Stromal cell of bone marrow (primary cell): ENCODE measurements around the gene METTL26.

Experiments used
- DNase-seq: peaks from one replicate; pipeline ENCODE4 v3.0.0-alpha.2; 2012; ENCODE audit warnings: low read depth

Gene METTL26

DNA sequence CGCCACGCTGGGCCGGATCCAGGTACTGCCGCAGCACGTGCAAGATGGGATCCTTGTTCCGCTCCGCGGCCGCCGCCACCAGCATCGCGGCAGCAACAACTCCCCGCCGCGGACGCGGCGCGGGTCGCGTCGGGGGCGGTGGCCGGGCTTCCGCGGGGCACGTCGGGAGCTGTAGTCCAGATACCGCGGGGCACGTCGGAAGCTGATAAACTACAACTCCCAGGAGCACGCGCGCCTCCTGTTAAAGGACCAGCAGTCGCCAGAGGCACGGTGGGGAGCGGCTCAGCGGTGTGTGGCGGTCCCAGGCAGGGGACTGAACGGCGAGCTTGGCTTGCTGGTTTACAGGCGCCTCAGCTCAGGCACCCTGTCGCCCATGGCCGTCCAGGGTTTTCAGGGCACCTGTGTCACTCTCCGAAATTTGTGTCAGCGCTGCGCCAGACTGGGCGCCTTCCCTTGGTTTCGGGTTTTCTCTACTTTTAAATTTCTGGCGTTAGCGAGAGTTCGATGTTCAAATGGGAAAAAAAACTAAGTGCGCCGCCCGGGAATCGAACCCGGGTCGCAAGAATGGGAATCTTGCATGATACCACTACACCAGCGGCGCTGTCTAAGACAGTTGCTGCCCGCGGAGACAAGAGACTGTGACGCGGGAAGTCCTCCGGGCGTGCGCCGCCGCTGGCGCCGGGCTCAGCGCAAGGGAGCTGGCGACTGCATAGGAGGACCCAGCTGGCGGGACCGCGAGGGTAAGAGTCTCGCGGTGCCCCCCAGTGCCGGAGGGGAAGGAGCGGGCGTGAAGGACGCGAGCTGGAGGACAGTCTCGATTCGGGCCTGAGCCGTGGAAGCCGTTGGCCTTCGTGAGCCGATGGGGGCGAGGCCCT is at the start of gene METTL26:
TSS of gene METTL26 (minus strand) at position 100 of the 875 bp plus-strand sequence. CDS start at position 85, 15 bp downstream.
- DNase-seq: peak; percentile 90

DNA sequence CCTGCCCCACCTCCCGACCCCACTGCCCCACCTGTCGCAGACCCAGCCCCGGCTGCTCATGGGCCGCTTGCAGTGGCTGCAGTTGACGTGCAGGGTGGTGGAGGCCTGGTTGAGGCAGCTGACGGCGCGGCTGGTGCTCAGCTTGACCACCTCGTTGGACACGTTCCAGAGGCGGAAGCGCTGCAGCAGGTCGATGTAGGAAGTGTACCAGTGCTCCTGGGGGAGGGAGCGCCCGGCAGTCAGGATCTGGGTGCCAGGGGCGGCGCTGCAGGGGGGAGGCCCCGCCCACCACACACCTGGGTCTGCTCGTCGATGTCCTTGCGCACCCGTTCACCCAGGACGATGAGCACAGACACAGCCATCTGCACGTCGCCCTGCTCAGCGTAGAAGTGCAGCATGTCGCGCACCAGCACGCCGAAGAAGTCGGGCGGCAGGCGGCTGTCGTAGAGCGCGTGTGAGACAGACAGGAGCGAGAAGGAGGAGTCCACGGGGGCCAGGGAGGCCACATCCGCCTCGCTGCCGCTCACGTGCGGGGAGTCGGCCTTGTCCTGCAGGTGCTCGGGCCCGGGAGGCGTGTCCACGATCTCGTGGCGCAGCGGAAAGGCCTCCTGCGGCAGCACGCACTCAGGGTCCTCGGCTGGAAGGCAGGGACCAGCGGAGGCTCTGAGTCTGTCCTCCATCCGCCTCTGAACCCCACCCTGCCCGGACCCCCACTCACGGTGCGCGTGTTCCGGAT is 49.0 kb upstream of the METTL26 start:
- no peak for DNase-seq

DNA sequence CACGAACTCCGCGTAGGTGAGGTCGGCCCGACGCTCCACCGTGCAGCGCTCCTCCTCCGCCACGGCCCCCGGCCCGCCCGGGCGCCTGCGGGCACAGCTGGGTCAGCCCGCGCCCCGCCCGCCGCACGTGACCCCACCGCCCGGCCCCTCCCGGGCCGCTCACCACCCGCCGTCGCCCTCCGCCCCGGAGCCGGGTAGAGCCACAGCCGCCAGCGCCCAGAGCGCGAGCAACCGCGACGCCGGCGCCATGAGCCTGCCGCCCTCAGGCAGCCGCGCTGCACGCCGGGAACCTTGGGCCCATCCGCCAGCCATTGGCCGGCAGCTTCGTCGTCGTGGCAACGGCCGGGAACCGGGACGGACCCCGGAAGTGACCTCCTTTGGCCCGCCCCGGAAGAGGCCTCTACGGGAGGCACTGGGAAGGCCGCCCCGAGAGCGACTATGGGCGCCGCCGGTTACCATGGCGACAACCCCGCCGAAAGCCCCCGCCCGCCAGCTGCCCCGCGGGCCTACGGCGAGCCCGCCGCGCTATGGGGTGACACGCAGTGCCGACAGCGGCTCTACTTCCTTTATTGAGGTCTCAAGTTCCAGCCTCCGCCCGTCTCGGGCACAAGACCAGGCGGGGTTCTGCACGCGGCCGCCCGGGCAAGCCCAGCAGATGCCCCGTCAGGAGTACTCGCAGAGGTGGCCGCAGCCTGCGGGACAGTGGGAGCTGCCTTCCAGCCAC is 48.1 kb upstream of the METTL26 start, which contains the start of gene JMJD8:
TSS of gene JMJD8 (minus strand) at position 264 of the 724 bp plus-strand sequence. CDS start at position 249, 15 bp downstream.
- DNase-seq: peak; percentile 93

DNA sequence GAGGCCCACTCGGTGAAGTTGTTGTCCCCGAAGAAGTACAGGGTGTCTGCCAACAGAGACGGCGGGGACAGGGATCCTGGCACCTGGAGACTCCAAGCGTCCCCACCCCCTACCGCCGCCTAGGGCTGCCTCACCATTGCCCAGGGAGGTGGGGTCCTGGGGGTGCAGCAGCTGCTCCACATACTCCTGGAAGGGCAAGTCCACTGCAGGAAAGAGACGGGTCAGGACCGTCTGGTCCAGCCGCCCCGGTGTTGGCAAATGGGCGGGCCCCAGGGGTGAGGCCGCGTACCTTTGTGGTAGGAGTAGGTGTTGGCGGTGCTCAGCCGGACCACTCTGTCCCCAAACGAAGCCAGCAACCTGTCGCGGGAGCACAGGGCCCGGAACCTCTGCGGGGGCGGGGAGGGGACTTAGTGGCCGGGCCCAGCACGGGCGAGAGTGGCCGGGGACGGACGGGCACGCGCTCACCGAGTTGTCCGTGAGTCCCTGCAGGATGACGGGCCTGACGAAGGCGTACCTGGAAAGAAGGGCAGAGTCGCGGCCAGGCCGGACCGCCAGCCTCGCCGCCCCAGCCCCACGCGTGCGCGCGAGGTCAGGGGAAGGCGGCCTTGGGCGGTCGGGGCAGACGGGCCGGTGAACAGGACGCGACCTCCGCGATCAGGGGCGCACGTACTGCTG is 47.4 kb upstream of the METTL26 start:
- DNase-seq: no peak

DNA sequence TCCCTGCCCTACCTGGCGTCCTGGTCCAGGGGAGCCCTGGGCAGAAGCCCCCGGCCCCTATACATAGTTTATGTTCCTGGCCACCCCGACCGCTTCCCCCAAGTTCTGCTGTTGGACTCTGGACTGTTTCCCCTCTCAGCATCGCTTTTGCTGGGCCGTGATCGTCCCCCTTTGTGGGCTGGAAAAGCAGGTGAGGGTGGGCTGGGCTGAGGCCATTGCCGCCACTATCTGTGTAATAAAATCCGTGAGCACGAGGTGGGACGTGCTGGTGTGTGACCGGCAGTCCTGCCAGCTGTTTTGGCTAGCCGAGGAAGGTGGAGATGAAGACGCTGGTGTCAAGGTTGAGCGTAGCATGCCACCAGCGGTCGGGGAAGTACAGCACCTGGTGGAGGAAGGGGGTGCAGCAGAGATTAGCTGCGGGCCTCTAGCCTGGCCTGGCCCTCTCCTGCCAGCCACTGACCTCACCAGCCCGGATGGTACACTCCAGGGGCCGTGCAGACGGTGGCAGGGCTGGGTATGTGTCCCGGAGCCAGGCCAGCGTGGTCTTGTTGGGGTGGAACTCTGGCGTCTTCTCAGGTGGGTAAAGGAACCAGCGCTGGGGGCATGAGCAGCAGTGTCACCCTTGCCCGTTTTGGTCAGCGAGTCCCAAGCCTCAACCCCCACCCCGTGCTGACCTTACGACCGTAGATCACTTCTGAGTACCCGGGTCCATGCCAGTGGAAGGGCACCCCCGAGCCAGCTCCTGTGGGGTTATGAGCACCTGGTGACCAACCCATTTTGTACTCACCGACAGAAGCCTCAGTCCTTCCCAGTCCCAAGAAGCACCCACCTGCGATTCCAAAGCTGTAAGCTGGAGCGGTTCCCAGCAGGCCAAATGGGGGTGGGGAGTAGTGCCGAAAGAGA is 46.6 kb upstream of the METTL26 start:
- DNase-seq: no peak

DNA sequence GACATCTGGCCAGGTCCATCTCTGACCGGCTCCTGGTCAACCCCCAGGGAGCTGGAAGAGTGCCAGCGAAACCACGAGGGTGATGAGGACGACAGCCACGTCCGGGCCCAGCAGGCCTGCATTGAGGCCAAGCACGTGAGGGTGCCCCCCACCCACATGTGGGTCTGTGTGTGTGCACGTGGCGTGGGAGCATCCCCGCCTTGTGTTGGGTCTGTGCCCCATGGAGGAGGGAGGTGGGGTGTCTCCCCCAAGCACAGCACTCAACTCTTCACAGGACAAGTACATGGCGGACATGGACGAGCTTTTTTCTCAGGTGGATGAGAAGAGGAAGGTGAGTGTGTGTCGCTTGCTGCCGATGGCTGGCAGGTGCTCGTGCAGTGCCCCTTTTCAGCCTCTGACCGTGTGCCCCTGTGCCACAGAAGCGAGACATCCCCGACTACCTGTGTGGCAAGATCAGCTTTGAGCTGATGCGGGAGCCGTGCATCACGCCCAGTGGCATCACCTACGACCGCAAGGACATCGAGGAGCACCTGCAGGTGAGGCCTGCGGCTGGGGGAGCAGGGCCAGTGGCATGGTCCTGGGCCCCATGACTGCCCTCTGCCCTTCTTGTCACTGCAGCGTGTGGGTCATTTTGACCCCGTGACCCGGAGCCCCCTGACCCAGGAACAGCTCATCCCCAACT is 45.8 kb upstream of the METTL26 start:
- no peak for DNase-seq

DNA sequence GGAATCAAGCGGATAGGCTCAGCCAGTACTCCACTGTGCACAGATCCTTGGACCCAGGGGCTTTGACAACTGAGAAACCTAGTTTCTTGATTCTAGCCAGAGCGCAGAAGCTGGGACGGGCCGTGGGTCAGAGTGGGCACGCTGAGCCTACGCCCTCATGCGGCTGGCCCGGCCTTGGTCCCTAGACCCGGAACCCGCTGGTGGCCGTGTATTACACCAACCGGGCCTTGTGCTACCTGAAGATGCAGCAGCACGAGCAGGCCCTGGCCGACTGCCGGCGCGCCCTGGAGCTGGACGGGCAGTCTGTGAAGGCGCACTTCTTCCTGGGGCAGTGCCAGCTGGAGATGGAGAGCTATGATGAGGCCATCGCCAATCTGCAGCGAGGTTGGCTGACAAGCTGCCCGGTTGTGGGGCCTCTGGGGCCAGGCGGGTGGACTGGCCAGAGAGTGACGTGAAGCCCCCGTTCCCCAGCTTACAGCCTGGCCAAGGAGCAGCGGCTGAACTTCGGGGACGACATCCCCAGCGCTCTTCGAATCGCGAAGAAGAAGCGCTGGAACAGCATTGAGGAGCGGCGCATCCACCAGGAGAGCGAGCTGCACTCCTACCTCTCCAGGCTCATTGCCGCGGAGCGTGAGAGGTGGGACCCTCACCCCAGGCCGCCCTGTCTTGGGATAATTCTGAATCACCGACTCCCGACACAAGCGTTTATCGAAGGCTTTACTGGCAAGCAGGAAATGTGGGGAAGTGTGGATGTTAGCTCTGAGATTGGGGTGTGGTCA is 45.1 kb upstream of the METTL26 start:
- peak; percentile 43 for DNase-seq

DNA sequence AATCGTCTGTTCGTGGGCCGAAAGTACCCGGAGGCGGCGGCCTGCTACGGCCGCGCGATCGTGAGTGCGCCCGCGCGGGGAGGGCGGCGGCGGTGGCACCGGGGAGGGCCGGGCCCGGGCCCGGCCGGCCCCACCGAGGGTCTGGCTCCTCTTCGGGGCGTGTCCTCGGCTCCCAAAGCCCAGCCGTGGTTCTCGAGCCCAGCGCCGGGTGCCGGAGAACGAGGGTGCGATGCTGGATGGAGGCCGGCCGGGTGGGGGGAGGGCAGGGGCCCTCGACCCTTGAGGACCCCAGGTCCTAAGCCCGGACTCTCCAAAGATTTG is 44.5 kb upstream of the METTL26 start:
- DNase-seq: no peak

DNA sequence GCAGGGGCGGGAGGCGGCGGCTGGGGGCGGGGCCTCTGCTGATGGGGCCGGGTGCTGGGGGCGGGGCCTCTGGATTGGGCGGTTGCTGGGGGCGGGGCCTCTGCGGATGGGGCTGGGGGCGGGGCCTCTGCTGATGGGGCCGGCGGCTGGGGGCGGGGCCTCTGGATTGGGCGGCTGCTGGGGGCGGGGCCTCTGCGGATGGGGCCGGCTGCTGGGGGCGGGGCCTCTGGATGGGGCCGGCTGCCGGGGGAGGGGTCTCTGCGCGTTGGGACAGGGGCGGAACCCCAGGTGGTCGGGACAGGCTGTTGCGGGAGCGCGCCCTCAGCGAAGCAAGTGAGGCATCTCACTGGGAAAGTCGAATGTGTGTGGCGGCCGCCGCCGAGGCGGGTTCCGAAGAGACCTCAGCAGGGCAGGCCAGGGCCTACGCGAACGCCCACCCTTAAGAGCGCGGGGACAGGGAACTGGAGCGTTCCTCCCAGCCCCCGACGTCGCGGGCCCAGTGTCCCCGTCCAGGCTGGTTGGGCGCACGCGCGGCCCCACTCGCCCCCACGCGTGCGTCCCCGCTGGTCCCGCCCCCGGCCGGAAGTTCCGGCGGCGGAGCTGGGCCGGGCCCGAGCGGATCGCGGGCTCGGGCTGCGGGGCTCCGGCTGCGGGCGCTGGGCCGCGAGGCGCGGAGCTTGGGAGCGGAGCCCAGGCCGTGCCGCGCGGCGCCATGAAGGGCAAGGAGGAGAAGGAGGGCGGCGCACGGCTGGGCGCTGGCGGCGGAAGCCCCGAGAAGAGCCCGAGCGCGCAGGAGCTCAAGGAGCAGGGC is 43.9 kb upstream of the METTL26 start, which contains the start of gene STUB1:
TSS of gene STUB1 (plus strand) at position 597 of the 811 bp plus-strand sequence. CDS start at position 713, 116 bp downstream.
- DNase-seq: peak; percentile 68

DNA sequence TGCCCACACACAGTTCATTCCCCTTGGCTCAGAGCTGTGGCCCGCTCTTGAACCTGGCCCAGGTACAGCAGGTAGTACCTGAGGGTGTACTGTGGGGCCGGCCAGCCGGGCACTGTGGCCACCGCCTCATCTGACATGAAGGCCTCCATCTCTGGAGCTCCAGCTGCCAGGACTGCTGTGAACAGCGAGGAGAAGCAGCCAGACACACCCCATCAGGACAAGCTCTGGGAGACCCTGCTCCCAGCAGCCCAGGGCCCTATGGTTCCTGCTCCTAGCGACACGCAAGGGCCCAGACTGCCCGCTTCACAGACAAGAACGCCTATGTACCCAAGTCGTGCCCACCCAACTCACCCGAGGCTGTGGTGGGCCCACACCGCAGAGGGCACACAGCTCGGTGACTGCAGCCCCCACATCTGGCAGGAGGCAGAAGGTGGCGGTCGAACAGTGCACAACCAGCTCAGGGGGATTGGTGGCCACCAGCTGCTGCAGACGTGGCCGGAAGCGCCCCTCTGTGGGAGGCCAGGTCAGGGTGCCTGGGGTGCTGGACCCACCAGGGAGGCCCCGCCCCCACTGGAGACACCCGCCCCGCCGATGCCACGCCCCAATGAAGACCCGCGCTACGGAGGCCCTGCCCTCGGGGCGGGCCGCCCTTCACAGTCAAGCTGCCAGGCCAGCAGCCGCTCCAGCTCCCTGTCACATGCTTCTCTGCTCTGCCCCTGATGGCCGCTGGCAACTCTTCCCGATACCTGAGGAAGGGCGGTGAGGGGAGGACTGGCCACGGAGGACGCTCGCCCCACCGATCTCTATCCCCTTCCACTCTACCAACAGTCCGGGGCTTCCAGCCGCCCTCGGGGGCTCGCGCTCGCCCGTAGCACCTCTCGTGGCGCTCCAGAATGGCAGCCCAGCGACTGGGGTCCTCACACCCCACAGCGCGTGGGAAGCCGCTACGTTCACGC is 43.0 kb upstream of the METTL26 start:
- DNase-seq: no peak

DNA sequence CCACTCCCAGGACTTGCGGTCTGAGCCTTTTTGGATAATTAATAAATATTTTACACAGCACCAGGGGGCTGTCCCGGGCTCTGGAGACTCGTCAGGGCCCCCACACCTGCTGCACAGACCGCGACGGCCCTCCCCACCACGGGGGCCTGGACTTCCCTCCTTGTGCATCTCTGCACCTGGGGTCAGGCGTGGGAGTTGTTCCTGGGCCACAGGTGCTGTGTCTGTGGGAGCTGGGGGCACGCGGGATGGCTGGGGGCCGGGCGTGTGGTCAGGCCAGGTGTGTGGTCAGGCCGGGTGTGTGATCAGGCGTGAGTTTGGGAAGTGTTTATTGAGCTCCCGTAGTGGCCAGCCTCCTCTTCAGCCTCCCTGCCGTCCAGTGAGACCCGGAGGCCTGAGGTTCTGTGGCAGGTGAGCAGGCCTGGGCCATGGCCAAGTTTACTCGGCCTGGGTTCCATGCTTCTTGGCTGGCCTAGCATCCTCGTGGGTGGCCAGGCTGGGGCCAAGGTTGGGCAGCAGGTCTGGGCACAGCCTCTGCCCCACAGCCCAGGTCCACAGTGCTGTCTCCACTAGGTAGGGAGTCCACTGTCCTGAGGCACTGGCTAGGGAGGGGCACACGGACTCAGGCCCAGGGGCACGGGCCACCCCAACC is 42.2 kb upstream of the METTL26 start:
- DNase-seq: no peak

DNA sequence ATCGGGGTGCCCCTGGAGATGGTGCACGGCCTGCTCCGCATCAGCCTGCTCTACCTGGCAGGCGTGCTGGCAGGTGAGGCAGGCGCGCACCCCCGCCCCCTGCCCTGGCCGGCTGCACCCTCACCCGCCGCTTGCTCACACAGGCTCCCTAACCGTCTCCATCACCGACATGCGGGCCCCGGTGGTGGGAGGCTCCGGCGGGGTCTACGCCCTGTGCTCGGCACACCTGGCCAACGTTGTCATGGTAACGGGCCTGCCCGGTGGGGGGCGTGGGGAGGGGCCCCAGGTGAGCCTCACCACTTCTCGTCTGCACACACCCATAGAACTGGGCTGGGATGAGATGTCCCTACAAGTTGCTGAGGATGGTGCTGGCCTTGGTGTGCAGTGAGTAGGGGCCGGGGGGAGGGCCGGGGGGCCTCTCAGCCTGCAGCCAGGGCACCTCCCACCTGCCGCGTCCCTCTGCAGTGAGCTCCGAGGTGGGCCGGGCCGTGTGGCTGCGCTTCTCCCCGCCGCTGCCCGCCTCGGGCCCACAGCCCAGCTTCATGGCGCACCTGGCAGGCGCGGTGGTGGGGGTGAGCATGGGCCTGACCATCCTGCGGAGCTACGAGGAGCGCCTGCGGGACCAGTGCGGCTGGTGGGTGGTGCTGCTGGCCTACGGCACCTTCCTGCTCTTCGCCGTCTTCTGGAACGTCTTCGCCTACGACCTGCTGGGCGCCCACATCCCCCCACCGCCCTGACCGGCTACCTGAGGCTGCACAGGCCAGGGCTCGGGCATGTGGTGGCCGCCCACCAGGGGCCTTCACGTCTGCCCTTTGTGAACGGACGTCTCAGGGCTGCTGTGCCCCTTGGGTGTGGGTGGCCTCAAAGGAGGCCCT is 41.4 kb upstream of the METTL26 start:
- no peak for DNase-seq

DNA sequence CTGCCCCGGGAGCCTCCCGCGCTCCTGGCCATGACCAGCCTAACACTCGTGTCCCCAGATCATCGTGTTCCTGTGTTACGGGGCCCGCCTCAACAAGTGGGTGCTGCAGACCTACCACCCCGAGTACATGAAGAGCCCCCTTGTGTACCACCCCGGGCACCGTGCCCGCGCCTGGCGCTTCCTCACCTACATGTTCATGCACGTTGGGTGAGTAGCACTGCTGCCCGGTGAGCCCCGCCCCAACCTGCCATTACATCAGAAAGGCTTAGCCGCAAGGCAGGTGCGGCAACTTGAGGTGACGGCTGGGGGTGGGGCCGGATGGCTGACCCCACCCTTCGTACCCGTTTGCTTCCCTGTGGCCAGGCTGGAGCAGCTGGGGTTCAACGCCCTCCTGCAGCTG is 40.8 kb upstream of the METTL26 start:
- DNase-seq: no peak

DNA sequence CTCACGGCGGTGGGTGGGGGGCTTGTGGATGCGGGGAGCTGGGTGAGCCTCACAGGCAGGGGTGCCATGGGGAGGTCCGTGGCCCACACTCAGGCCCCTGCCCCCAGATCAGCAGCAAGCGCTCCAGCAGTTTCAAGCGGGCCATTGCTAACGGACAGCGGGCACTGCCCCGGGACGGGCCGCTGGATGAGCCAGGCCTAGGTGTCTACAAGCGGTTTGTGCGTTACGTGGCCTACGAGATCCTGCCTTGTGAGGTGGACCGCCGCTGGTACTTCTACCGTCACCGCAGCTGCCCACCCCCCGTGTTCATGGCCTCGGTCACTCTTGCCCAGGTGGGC is 40.4 kb upstream of the METTL26 start:
- DNase-seq: no peak

DNA sequence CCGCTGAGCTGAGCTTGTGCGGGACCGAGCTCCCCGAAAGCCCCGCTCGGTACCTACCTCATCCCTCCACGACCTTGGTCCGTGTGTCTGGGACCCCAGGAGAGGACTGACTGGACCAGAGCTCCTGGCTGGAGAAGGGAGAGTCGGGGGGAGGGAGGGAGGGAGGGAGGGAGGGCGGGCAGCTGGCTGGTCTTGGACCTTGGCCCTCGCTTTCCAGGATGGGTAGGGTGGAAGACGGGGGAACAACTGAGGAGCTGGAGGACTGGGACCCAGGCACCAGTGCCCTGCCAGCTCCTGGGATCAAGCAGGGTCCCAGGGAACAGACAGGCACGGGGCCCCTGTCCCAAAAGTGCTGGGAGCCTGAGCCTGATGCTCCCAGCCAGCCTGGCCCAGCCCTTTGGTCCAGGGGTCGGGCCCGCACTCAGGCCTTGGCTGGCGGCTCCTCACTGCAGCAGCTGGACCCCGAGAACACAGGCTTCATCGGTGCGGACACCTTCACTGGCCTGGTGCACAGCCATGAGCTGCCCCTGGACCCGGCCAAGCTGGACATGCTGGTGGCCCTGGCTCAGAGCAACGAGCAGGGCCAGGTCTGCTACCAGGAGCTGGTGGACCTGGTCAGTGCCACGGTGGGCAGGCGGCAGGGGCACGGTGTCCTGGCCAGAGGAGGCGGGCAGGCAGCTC is 39.9 kb upstream of the METTL26 start:
- no peak for DNase-seq
